H1 (cell line): Measurements from ENCODE around the gene KCTD2. TPM values are rescaled to one million over a fixed set of nuclear protein-coding genes. Genes with fewer than 3 reads are reported as not detected.

ENCODE experiments used
- EZH2 ChIP-seq: fragments of 200-600 bp; sonication (generic); IDR thresholded peaks from 2 replicates; pipeline ENCODE4 v1.7.1; 2012; ENCODE audit warnings: low read depth, mild to moderate bottlenecking, moderate library complexity, low read length, inconsistent platforms; ENCODE audit not compliant: severe bottlenecking
- PHF8 ChIP-seq: fragments of 200-600 bp; sonication (generic); conservative IDR thresholded peaks from 2 replicates; pipeline ENCODE4 v1.7.1; 2012; ENCODE audit warnings: low read depth, mild to moderate bottlenecking, inconsistent platforms, low read length, moderate library complexity
- POLR2AphosphoS5 ChIP-seq: IDR thresholded peaks from 2 replicates; pipeline ENCODE4 v1.6.1; 2011; ENCODE audit warnings: low read depth, low read length
- RFX5 ChIP-seq: IDR thresholded peaks from 2 replicates; pipeline ENCODE4 v1.6.1; 2011; ENCODE audit warnings: low read depth, low read length, improper control_type of control experiment, borderline replicate concordance
- polyA plus RNA-seq, 7 experiments: library from polyadenylated mRNA; depleted of rRNA in 3 of 7; stranded (reverse) in 5 of 7; unstranded in 2 of 7; fragments of >200 nt in 5 of 7; fragments of 200-250 nt in 2 of 7; gene quantifications; 1 replicate in 5 of 7; 2 replicates in 1 of 7; 4 replicates in 1 of 7; pipeline versions ENCODE4 v1.2.1 to v1.2.3, GENCODE V29; 2011 to 2013; ENCODE audit warnings: missing spikeins in 2 of 7, mixed read lengths in 2 of 7
- total RNA-seq: library from RNA; stranded (reverse); fragmentation: NEBNext Ultra II Directional; extraction: Animal tissue kit (Norgen Biotek cat#: 25700); gene quantifications from 2 replicates; pipeline ENCODE4 v1.2.1, GENCODE V29; 2021

The KCTD2 gene
- total and polyA plus RNA-seq, 2 of the 8 experiments (the other 6 are each of a cell fraction or from before 2014, with no cell fraction given), result 33.7 to 36.8 TPM

DNA sequence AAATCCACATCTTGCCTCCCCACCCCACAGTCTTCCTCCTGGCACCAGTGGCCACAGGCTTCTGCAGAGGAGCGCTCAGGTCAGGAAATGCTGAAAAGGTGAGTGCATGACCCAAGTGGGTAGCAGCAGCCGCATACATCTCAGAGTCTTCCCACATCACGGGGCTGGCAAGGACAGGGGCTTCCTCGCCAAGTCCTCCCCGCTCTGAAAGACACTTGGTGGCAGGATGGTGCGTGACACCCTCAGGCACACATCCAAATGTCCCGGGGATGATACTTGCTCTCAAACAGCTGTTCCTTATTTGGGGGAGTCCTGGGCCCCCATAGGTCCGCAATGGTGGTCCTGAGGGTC is 32.0 kb downstream of the KCTD2 start (continued):
- TF ChIP-seq EZH2, result no peak
- TF ChIP-seq RFX5, result no peak
- TF ChIP-seq POLR2AphosphoS5, result no peak
- TF ChIP-seq PHF8, result no peak
- TF ChIP-seq, all 59 proteins: peak for 0
